ENCODE data around the gene CDH13.

DNA sequence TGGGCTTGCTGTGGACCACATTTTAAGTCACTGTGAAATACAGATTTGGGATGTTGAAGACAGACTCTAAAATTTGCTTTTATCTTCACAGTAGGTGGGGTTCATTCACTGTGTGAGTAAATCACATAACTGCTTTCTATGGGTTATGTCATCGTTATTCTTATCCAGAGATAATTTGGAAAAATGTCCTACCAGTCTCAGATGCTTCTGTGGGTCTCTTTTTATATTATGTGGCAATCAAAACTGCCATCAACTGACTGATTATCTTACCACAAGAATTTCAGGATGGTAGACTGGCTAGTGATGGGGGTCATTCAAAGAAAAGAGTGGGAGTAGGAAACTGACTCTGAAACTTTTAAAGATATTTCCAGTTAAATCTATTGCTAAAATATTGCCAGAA lies 1184.1 kb downstream of the CDH13 start:
- TF ChIP-seq POLR2A (IDR thresholded peaks at IDR 0.05): no peak
- TF ChIP-seq, protein P1, sequence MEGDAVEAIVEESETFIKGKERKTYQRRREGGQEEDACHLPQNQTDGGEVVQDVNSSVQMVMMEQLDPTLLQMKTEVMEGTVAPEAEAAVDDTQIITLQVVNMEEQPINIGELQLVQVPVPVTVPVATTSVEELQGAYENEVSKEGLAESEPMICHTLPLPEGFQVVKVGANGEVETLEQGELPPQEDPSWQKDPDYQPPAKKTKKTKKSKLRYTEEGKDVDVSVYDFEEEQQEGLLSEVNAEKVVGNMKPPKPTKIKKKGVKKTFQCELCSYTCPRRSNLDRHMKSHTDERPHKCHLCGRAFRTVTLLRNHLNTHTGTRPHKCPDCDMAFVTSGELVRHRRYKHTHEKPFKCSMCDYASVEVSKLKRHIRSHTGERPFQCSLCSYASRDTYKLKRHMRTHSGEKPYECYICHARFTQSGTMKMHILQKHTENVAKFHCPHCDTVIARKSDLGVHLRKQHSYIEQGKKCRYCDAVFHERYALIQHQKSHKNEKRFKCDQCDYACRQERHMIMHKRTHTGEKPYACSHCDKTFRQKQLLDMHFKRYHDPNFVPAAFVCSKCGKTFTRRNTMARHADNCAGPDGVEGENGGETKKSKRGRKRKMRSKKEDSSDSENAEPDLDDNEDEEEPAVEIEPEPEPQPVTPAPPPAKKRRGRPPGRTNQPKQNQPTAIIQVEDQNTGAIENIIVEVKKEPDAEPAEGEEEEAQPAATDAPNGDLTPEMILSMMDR (IDR thresholded peaks at IDR 0.05 in 4 of 5, conservative IDR thresholded peaks at IDR 0.05 in 1 of 5): no peak
